Activated T-helper 1 cell treated with anti-CD3 and anti-CD28 coated beads, Interleukin-12 subunit alpha, Interleukin-12 subunit beta, Interleukin-2, Interleukin-4 antibody, amounts not matched to agents 30 ng/mL and 10 ng/mL and 1 ng/mL, durations not matched to agents 14 hours and 24 hours and 36 hours (primary cell): ENCODE measurements around the gene FARP1. TPM values are rescaled to one million over a fixed set of nuclear protein-coding genes. Genes with fewer than 3 reads are reported as not detected.

ENCODE experiments used
- DNase-seq: peaks from one replicate; pipeline ENCODE4 v3.0.0; 2021; ENCODE audit warnings: low spot score
- H3K27ac Mint-ChIP-seq: one replicate; pipeline ENCODE4 v1.8.0; 2021; ENCODE audit warnings: mild to moderate bottlenecking, mixed read lengths
- H3K27me3 Mint-ChIP-seq: one replicate; pipeline ENCODE4 v1.8.0; 2022; ENCODE audit warnings: mild to moderate bottlenecking, moderate library complexity, mixed read lengths; ENCODE audit not compliant: insufficient read depth
- H3K36me3 Mint-ChIP-seq: one replicate; pipeline ENCODE4 v1.8.0; 2021; ENCODE audit warnings: low read depth, mixed read lengths
- H3K4me1 Mint-ChIP-seq: one replicate; pipeline ENCODE4 v1.8.0; 2021; ENCODE audit warnings: low read depth, mixed read lengths
- H3K4me3 Mint-ChIP-seq: one replicate; pipeline ENCODE4 v1.8.0; 2021; ENCODE audit warnings: mild to moderate bottlenecking, moderate library complexity, mixed read lengths
- H3K9me3 Mint-ChIP-seq: one replicate; pipeline ENCODE4 v1.8.0; 2021; ENCODE audit warnings: mixed read lengths
- intact Hi-C: fragments of 100-400 bp; cut with micrococcal nuclease; formaldehyde crosslinking; loops from one replicate; pipeline ENCODE4 v1.15.1; 2024
- total RNA-seq: library from RNA; stranded (reverse); gene quantifications from 2 replicates; pipeline ENCODE4 v1.2.3, GENCODE V29; 2022

FARP1 gene
- total RNA-seq, 1 donor from 2014 or later, result 0.34 TPM

DNA sequence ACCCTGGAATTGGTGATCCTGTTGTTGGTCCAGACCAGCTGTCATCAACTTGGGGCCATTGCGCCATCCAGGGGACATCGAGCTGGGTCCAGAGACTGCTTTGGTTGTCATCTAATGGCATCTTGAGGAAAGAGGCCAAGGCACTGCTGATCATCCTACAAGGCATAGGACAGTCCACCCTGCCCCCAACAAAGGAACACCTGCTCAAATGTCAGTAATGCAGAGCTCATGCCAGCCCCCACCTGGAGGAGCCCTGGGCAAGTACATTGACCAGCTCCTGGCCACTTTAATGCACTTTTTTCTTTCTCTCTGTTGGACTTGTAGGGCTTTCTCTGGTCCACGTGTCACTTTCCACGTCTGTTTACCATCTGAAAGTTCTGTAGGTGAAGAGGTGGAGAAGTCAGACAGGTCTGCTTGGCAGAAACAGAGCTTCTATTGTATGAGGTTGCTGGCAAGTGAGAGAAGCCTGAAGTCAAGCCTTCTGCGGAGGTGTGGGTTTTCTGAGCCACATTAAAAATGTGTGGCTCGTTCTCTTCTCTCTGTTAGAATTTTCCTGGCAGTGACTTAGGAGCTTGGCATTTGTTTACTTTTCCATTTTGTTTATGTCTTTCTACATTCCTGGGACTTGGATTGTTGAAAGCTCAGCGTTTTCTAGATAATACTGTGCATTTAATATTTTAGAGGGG, 158.2 kb downstream of the FARP1 start:
- H3K36me3 Mint-ChIP-seq, result no peaks in the 10 kb centered on the region
- peaks cover 8% of the 10 kb centered on the region for H3K27me3 Mint-ChIP-seq
- H3K4me1 Mint-ChIP-seq, result no peaks in the 10 kb centered on the region
- H3K9me3 Mint-ChIP-seq, result no peaks in the 10 kb centered on the region
- no peak for DNase-seq
- no peak overlapping the region for H3K4me3 Mint-ChIP-seq
- intact Hi-C loops, result no loop called here
- H3K27ac Mint-ChIP-seq, result no peak overlapping the region

DNA sequence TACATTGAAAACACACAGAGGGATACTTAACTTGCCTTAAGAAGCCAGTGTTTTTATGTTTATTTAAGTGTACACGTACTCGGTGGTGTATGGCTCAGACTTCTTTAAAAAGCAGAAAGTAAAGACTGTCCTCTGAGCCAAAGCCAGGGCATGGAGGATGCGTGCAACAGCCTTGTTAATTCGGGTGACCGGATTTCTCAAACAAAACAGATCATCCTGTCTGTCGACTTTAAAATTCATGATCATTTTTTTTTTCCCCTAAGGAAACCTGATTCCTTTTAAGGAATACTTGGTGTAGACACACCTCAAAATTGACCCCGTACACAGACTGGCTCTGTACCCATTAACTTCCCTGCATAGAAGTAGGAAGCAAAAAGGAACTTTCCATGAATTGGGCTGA, 158.8 kb downstream of the FARP1 start:
- peaks cover 8% of the 10 kb centered on the region for H3K27me3 Mint-ChIP-seq
- DNase-seq, result no peak
- no peak overlapping the region for H3K4me3 Mint-ChIP-seq
- no peak overlapping the region for H3K27ac Mint-ChIP-seq
- H3K9me3 Mint-ChIP-seq, result no peaks in the 10 kb centered on the region
- intact Hi-C loops, result no loop called here
- no peaks in the 10 kb centered on the region for H3K36me3 Mint-ChIP-seq
- no peaks in the 10 kb centered on the region for H3K4me1 Mint-ChIP-seq

DNA sequence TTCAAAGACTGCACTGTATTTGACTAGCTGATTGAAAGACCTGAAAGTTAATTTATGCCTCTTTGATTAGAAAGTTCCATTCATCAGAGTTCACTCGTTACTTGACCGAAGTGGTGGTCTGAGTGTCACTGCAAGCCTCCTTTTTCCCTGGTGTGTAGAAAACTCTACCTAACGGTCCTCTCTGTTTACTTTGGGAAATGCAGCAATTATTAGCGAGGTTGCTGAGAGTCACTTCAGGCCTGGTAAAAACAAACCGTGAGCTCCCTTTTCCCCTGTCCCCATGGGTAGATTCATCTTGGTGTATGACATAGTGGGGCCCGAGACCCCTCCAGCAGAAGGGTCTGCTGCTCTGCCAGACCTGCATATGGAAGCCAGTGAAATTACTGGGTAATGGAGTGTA, 161.0 kb downstream of the FARP1 start:
- intact Hi-C loops, result no loop called here
- no peak for DNase-seq
- Mint-ChIP-seq H3K27ac (no peak overlapping the region), H3K27me3 (peaks cover 8% of the 10 kb centered on the region), H3K9me3 (no peaks in the 10 kb centered on the region), H3K36me3 (no peaks in the 10 kb centered on the region), H3K4me1 (no peaks in the 10 kb centered on the region), H3K4me3 (no peak overlapping the region)

DNA sequence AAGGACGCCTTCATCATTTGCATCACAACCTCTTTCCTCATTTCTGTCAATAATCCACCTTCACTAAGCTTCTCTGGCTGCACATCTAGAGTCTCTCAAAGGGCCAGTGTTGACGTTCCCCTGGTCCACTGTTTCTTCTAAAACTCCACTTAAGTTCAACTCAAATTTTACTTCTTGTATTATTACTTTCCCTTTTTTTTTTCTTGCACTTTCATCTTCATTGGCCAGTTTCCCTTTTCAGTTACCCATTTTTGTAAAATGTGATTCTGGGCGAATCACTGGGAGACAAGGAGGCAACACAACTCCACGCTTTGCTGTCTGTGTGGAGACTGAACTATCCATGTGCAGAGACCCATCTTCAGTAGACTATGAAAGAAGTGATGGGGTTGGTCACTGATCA, 162.8 kb downstream of the FARP1 start:
- H3K36me3 Mint-ChIP-seq, result no peaks in the 10 kb centered on the region
- no peaks in the 10 kb centered on the region for H3K4me1 Mint-ChIP-seq

DNA sequence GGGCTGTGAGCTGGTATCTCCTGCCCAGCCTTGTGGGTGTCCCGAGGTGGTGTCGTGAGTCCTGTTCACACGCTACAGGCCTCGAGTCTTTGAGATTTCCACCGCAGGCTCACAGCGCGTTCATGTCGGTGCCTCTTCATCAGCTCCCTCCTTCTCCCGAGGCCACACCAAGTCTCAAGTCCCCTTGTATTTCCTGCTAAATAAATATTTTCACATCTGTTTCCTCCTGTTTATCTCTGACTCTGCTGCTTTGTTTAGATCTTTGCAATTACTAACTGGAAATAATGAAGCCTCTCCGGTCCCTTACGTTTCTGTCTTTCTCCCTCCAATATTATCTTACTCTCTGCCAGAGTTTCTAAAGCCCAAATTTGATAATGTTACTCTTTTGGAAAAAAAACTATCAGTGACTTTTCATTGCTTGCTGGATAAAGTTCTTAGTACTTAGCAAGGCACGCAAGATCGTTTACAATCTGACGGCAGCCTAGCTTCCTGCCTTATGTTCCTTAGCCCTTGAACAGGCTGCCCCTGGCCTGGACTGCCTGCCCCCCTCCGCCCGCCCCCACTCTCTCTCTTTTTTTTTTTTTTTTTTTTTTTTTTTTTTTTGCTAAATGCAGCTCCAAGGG, 164.7 kb downstream of the FARP1 start:
- Mint-ChIP-seq H3K4me3 (no peak overlapping the region), H3K27me3 (peaks cover under 1% of the 10 kb centered on the region), H3K36me3 (no peaks in the 10 kb centered on the region), H3K27ac (no peak overlapping the region), H3K9me3 (no peaks in the 10 kb centered on the region), H3K4me1 (no peaks in the 10 kb centered on the region)
- intact Hi-C loops, result no loop called here
- DNase-seq, result no peak

More for the DNA sequence above, 162.8 kb downstream of the FARP1 start:
- H3K27me3 Mint-ChIP-seq, result peaks cover 8% of the 10 kb centered on the region
- intact Hi-C loops, result no loop called here
- H3K27ac Mint-ChIP-seq, result no peak overlapping the region
- H3K9me3 Mint-ChIP-seq, result no peaks in the 10 kb centered on the region
- H3K4me3 Mint-ChIP-seq, result no peak overlapping the region
- DNase-seq, result no peak

DNA sequence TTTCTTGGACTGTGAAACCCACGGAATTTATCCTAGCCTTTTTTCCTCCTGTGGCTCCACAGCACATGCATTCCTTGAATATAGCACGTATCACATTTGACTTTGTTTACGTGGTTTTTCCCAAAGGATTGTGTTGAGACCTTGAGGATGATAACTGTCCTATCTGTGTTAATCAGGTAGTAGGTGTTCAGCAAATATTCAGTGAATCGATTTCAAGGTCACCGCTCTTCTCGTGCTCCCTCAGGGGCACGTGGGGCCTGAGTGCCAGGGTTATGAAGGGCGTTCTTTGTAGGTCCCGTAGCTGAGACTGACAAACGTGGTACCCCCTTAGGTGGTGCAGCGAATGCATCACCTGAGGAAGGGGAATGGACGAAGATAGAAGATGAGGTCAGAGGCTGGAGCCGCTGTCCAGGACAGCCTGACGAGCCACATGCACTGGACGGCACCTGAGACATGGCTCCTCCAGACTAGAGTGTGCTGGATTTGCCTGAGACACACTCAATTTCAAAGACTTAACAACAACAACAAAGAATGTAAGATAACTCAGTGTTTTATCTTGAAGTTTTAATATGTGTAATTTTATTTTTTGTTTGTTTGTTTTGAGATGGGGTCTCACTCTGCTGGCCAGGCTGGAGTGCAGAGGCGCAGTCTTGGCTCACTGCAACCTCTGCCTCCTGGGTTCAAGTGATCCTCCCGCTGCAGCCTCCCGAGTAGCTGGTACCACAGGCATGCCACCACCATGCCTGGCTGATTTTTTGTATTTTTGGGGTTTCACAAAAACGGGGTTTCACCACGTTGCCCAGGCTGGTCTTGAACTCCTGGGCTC, 165.4 kb downstream of the FARP1 start:
- intact Hi-C loops, result no loop called here
- H3K27me3 Mint-ChIP-seq, result no peaks in the 10 kb centered on the region
- H3K36me3 Mint-ChIP-seq, result no peaks in the 10 kb centered on the region
- no peaks in the 10 kb centered on the region for H3K4me1 Mint-ChIP-seq
- no peak overlapping the region for H3K4me3 Mint-ChIP-seq
- DNase-seq, result no peak
- H3K9me3 Mint-ChIP-seq, result no peaks in the 10 kb centered on the region
- H3K27ac Mint-ChIP-seq, result no peak overlapping the region

DNA sequence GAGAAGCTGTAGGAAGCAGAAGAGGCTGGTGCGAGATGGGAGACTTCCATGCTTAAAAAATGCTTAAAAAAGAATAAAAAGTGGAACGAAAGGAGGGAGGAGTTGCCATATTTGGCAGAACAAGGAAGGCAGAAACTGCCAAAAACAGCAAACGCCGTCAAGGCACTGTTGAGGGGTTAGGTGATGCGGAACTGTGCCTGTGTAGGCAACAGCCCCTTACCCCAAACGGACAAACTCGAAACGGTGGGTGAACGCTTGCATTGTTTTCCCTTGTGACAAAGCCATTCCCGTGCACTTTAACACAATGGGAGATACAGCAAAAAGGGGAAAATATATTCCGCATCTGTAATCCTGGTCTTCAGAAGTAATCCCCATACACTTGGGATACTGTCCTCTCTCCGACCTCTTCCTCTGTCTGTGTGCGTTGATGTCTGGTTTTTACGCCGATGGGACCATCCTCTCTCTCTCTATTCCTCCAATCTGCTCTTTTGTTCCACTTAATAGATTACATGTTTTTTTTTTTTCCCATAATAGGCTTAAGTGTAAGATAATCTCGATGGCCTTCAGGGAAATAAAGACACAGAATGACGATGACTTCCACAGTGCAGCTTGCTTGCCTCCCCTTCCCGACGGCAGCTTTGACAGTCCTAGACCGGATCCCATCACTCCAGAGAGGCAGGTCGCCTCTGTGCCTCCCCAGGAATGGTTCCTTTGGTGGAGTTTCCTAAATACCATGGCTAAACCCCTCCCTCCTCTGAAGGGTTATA, 166.9 kb downstream of the FARP1 start:
- Mint-ChIP-seq H3K27me3 (no peaks in the 10 kb centered on the region), H3K9me3 (no peaks in the 10 kb centered on the region), H3K36me3 (no peaks in the 10 kb centered on the region), H3K4me3 (no peak overlapping the region), H3K4me1 (no peaks in the 10 kb centered on the region), H3K27ac (no peak overlapping the region)
- DNase-seq, result no peak
- intact Hi-C loops, result no loop called here

DNA sequence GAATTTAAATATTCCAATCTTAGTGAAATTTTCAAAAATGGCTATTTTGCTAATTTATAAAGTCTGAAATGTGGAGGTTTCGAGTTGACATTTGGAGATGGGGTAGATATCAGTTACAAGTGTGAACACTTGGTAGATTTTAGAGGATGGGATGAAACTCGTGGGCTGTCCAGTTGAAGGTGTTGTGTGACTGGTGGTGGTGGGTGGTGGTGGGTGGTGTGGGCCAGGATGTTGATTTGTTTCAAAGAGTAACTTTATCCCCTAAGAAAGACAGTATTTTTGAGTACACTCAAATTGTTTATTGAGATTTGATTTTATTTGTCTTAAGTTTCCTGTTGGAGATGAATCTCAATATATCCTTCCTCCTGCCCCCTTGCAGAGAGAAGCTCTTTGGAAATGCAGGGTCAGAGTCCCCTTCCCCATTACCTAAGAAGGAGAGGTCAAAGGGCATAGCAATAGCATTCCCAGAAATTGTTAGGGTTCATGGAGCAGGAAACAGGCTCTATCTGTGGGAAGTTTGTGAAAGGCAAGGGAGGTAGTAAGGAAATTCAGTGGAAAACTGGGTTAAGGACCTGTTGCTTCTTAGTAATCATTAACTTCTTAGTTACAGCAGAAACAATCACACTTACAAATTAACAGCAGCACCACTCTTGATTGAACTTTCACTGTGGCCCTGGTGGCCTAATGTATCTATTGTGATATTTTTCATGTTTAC, 167.7 kb downstream of the FARP1 start:
- intact Hi-C loops, result no loop called here
- no peaks in the 10 kb centered on the region for H3K36me3 Mint-ChIP-seq
- H3K4me1 Mint-ChIP-seq, result no peaks in the 10 kb centered on the region
- H3K4me3 Mint-ChIP-seq, result no peak overlapping the region
- H3K27me3 Mint-ChIP-seq, result no peaks in the 10 kb centered on the region
- H3K9me3 Mint-ChIP-seq, result no peaks in the 10 kb centered on the region
- DNase-seq, result no peak
- no peak overlapping the region for H3K27ac Mint-ChIP-seq

DNA sequence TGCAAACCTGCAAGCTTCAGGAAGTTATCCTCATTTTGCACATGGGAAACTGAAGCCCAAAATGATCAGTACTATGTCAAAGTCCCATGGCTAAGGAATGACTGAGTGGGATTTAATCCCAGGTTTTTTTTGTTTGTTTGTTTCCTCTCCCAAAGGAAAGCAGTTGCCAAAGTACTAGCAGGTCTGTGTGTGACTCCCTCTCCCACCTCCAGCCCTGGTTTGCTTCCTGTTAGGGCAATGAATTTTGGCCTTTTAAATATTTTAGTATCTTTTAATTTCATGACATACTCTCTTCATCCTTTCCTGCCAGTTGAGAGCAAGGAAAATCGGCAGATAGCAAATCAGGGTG, 168.3 kb downstream of the FARP1 start:
- no peak overlapping the region for H3K27ac Mint-ChIP-seq

DNA sequence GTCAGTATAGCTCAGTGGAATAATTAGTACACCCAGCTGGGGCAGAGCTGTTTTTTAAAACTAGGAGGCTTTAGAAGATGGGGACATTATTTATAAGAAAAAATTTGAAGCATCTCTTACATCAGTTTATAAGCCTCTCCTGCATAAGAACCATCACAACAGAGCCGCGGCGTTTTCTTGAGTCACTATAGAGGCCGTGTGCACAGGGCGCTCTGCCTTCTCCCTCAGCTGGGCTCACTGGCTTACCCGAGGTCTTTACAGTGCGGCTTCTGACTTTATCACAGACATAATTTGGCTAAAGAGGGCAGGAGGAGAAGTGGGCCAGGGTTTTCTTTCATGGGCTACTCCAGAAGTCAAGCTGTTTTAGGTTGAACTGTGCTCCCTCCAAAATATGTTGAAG, 169.7 kb downstream of the FARP1 start:
- H3K36me3 Mint-ChIP-seq, result no peaks in the 10 kb centered on the region
- no peak overlapping the region for H3K4me3 Mint-ChIP-seq
- no peaks in the 10 kb centered on the region for H3K9me3 Mint-ChIP-seq
- no peaks in the 10 kb centered on the region for H3K27me3 Mint-ChIP-seq
- no peak for DNase-seq
- H3K4me1 Mint-ChIP-seq, result no peaks in the 10 kb centered on the region
- no peak overlapping the region for H3K27ac Mint-ChIP-seq
- intact Hi-C loops, result no loop called here

More for the DNA sequence above, 168.3 kb downstream of the FARP1 start:
- Mint-ChIP-seq H3K9me3 (no peaks in the 10 kb centered on the region), H3K4me3 (no peak overlapping the region), H3K36me3 (no peaks in the 10 kb centered on the region), H3K4me1 (no peaks in the 10 kb centered on the region), H3K27me3 (no peaks in the 10 kb centered on the region)
- intact Hi-C loops, result no loop called here
- DNase-seq, result no peak

DNA sequence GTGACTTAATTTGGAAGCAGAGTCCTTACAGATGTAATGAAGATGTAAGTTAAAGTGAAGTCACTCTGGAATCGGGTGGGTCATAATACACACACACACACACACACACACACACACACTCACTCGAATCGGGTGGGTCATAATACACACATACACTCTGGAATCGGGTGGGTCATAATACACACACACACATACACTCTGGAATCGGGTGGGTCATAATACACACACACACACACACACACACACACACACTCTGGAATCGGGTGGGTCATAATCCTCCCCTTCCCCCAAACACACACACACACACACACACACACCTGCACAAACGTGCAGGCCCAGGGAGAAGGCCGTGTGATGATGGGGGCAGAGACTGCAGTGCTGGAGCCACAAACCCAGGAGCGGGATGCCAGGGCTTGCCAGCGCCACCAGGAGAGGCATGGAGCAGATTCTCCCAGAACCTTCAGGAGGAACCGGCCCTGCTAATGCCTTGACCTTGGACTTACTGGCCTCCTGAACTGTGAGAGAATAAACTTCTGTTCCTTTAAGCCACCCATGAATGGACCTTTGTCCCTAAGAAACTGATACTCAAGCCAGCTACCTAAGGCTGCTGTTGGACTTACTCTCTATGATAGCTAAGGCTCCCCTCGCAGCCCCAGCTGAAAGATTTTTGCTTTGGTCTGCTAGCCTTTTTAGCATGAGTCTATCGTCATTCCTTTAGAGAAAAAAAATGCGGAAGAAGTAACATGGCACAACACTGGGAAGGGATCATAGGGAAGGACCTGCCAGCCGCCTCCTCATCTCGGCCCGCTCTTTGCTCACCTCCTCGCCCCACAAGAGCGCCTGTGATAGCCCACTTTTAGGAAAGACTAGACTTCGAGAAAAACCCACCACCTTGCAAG, 170.4 kb downstream of the FARP1 start:
- H3K27ac Mint-ChIP-seq, result no peak overlapping the region
- intact Hi-C loops, result no loop called here
- DNase-seq, result no peak
- H3K27me3 Mint-ChIP-seq, result peaks cover 2% of the 10 kb centered on the region
- no peaks in the 10 kb centered on the region for H3K36me3 Mint-ChIP-seq
- no peak overlapping the region for H3K4me3 Mint-ChIP-seq
- H3K4me1 Mint-ChIP-seq, result no peaks in the 10 kb centered on the region
- no peaks in the 10 kb centered on the region for H3K9me3 Mint-ChIP-seq

DNA sequence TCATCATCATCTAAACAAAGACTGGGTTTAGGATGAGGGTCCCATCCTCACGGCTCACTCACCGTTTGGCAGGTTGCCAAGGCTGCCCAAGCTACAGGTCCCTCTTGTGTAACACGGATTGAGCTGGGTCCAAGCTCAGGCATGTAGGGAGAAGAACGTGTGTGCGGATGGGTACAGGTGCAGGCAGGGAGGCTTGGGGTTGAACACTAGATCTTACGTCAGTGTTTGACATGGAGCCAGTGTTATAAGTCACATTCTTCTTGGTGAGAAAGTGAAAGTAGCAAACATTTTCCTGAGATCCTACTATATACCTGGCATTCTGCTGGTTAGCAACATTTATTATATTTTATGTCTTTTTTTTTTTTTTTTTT, 171.0 kb downstream of the FARP1 start:
- Mint-ChIP-seq H3K27me3 (peaks cover 3% of the 10 kb centered on the region), H3K9me3 (no peaks in the 10 kb centered on the region), H3K36me3 (no peaks in the 10 kb centered on the region), H3K4me1 (no peaks in the 10 kb centered on the region), H3K4me3 (no peak overlapping the region), H3K27ac (no peak overlapping the region)
- intact Hi-C loops, result no loop called here
- DNase-seq, result no peak
